KOPT-K1 (cell line): Measurements from ENCODE around the gene RNF222.

Experiments used
- H3K27ac ChIP-seq: fragments of 200-600 bp; sonication (generic); 2 replicates; pipeline ENCODE4 v1.5.1; 2016; ENCODE audit warnings: antibody characterized with exemption, mild to moderate bottlenecking, low read depth, low read length; ENCODE audit not compliant: poor library complexity, severe bottlenecking
- H3K36me3 ChIP-seq: fragments of 200-600 bp; sonication (generic); 2 replicates; pipeline ENCODE4 v1.5.1; 2017; ENCODE audit warnings: antibody characterized with exemption, mild to moderate bottlenecking, low read length, moderate library complexity; ENCODE audit not compliant: insufficient read depth
- H3K9me3 ChIP-seq: fragments of 200-600 bp; sonication (generic); 2 replicates; pipeline ENCODE4 v1.5.1; 2017; ENCODE audit warnings: antibody characterized with exemption, low read length, mild to moderate bottlenecking; ENCODE audit not compliant: insufficient read depth, poor library complexity, severe bottlenecking

RNF222 gene

GRCh38 chr17:8420041-8420934 lies 22.7 kb upstream of the RNF222 start:
- Histone ChIP-seq H3K9me3 (no peaks in the 10 kb centered on the region), H3K27ac (no peak overlapping the region)

GRCh38 chr17:8419305-8419704 lies 21.7 kb upstream of the RNF222 start:
- Histone ChIP-seq H3K27ac (no peak overlapping the region), H3K9me3 (no peaks in the 10 kb centered on the region), H3K36me3 (no peaks in the 10 kb centered on the region)

More at GRCh38 chr17:8420041-8420934, 22.7 kb upstream of the RNF222 start:
- no peaks in the 10 kb centered on the region for H3K36me3 ChIP-seq

GRCh38 chr17:8418471-8418870 lies 20.8 kb upstream of the RNF222 start:
- H3K27ac ChIP-seq: no peak overlapping the region
- no peaks in the 10 kb centered on the region for H3K9me3 ChIP-seq
- H3K36me3 ChIP-seq: no peaks in the 10 kb centered on the region

- no peaks in the 10 kb centered on the region for H3K36me3 ChIP-seq
- H3K27ac ChIP-seq: no peak overlapping the region
- no peaks in the 10 kb centered on the region for H3K9me3 ChIP-seq
Observed at GRCh38 chr17:8417806-8418205, 20.2 kb upstream of the RNF222 start.

- Histone ChIP-seq H3K27ac (no peak overlapping the region), H3K9me3 (no peaks in the 10 kb centered on the region), H3K36me3 (no peaks in the 10 kb centered on the region)
Observed at GRCh38 chr17:8413938-8414337, 16.3 kb upstream of the RNF222 start.

GRCh38 chr17:8413328-8413727 lies 15.7 kb upstream of the RNF222 start:
- Histone ChIP-seq H3K27ac (no peak overlapping the region), H3K36me3 (no peaks in the 10 kb centered on the region), H3K9me3 (no peaks in the 10 kb centered on the region)

- H3K27ac ChIP-seq: no peak overlapping the region
- no peaks in the 10 kb centered on the region for H3K36me3 ChIP-seq
- no peaks in the 10 kb centered on the region for H3K9me3 ChIP-seq
Observed at GRCh38 chr17:8412089-8412488, 14.5 kb upstream of the RNF222 start.

GRCh38 chr17:8410883-8411238 lies 13.2 kb upstream of the RNF222 start:
- Histone ChIP-seq H3K36me3 (no peaks in the 10 kb centered on the region), H3K27ac (no peak overlapping the region), H3K9me3 (no peaks in the 10 kb centered on the region)

- Histone ChIP-seq H3K9me3 (no peaks in the 10 kb centered on the region), H3K27ac (no peak overlapping the region), H3K36me3 (no peaks in the 10 kb centered on the region)
Observed at GRCh38 chr17:8409966-8410882, 12.6 kb upstream of the RNF222 start.

- Histone ChIP-seq H3K9me3 (no peaks in the 10 kb centered on the region), H3K36me3 (no peaks in the 10 kb centered on the region), H3K27ac (no peak overlapping the region)
Observed at GRCh38 chr17:8408371-8408770, 10.7 kb upstream of the RNF222 start.

- H3K27ac ChIP-seq: no peak overlapping the region
- no peaks in the 10 kb centered on the region for H3K9me3 ChIP-seq
- no peaks in the 10 kb centered on the region for H3K36me3 ChIP-seq
Observed at GRCh38 chr17:8406174-8406573, 8.5 kb upstream of the RNF222 start.

- H3K36me3 ChIP-seq: no peaks in the 10 kb centered on the region
- H3K9me3 ChIP-seq: no peaks in the 10 kb centered on the region
- H3K27ac ChIP-seq: no peak overlapping the region
Observed at GRCh38 chr17:8405499-8406016, 7.9 kb upstream of the RNF222 start.

GRCh38 chr17:8402921-8403536 lies 5.4 kb upstream of the RNF222 start:
- Histone ChIP-seq H3K9me3 (no peaks in the 10 kb centered on the region), H3K36me3 (no peaks in the 10 kb centered on the region), H3K27ac (no peak overlapping the region)

- H3K27ac ChIP-seq: no peak overlapping the region
- no peaks in the 10 kb centered on the region for H3K9me3 ChIP-seq
- H3K36me3 ChIP-seq: no peaks in the 10 kb centered on the region
Observed at GRCh38 chr17:8401107-8401506, 3.5 kb upstream of the RNF222 start.

GRCh38 chr17:8398980-8399379 lies 1.4 kb upstream of the RNF222 start:
- no peak overlapping the region for H3K27ac ChIP-seq
- H3K36me3 ChIP-seq: no peaks in the 10 kb centered on the region
- no peaks in the 10 kb centered on the region for H3K9me3 ChIP-seq
